HepG2 (cell line): ENCODE data around the gene NOX3. TPM values are rescaled to one million over a fixed set of nuclear protein-coding genes. Genes with fewer than 3 reads are reported as not detected.

Experiments
- ATAC-seq: fragments of 200-7000 bp; cut with Tn5 transposase; 3 replicates; pipeline ENCODE4 v1.9.1; 2020; ENCODE audit warnings: mild to moderate bottlenecking, moderate library complexity
- BruUV-seq: library from RNA; stranded (reverse); fragments of 400-500 nt; replicated peaks from 2 replicates; lab custom pipeline; 2021; lab: Mats Ljungman, UMichigan
- CTCF ChIA-PET: fragments of 300-600 bp; formaldehyde crosslinking; extraction: SDS; loops from one replicate; lab custom pipeline; 2021; ENCODE audit warnings: low total read pairs, inconsistent platforms, low intra/inter-chr PET ratio; lab: Yijun Ruan, JAX
- POLR2A ChIA-PET: fragments of 350-600 bp; sonication (Branson Sonifier 250); formaldehyde crosslinking; loops from one replicate; lab custom pipeline; 2020; ENCODE audit warnings: antibody characterized with exemption, inconsistent platforms; lab: Yijun Ruan, JAX
- DNase-seq: peaks from one replicate; pipeline ENCODE4 v3.0.0-alpha.2; 2015; ENCODE audit warnings: low spot score
- FAIRE-seq: peaks from 3 replicates; lab custom pipeline; 2011; peaks lifted over from hg19 to GRCh38; lab: Jason Lieb, UNC
- H2AFZ ChIP-seq: one replicate; pipeline ENCODE4 v1.6.1; 2011; ENCODE audit warnings: low read length, inconsistent platforms
- H3K27ac ChIP-seq: fragments of 300-600 bp; 3 replicates; pipeline ENCODE4 v1.8.0; 2011; ENCODE audit warnings: mixed run types, mild to moderate bottlenecking, mixed read lengths, low read length, inconsistent platforms; ENCODE audit not compliant: insufficient read depth; ENCODE audit errors: extremely low read length
- H3K27me3 ChIP-seq, 2 experiments: fragments of 200-600 bp in 1 of 2; 2 replicates in 1 of 2; 3 replicates in 1 of 2; pipeline versions ENCODE4 v1.6.0 to v1.8.0; 2011; ENCODE audit warnings: low read length in 2 of 2, mild to moderate bottlenecking in 2 of 2, moderate library complexity in 2 of 2, inconsistent platforms in 1 of 2; ENCODE audit not compliant: insufficient read depth in 2 of 2, control insufficient read depth in 1 of 2
- H3K36me3 ChIP-seq, 2 experiments: fragments of 200-600 bp in 1 of 2; replicated peaks in 1 of 2; 2 replicates in 1 of 2; 3 replicates in 1 of 2; pipeline versions ENCODE4 v1.5.1 to v1.8.0; 2011; ENCODE audit warnings: low read length in 2 of 2, inconsistent platforms in 1 of 2; ENCODE audit not compliant: insufficient read depth in 2 of 2, control insufficient read depth in 1 of 2
- H3K4me1 ChIP-seq: 2 replicates; pipeline ENCODE4 v1.5.1; 2012; ENCODE audit warnings: low read length, inconsistent platforms; ENCODE audit not compliant: insufficient read depth
- H3K4me2 ChIP-seq: 2 replicates; pipeline ENCODE4 v1.6.0; 2011; ENCODE audit warnings: low read depth, low read length, inconsistent platforms
- H3K4me3 ChIP-seq, 3 experiments: fragments of 200-600 bp in 1 of 3; sonication (generic), shearing (Covaris generic) in 1 of 3; replicated peaks in 1 of 3; 2 replicates each; pipeline ENCODE4 v1.5.1; 2011 to 2016; ENCODE audit warnings: low read length in 3 of 3, inconsistent platforms in 2 of 3, low read depth in 2 of 3, mild to moderate bottlenecking in 2 of 3, control low read depth in 1 of 3, mixed read lengths in 1 of 3; ENCODE audit not compliant: insufficient read depth in 1 of 3
- H3K79me2 ChIP-seq: one replicate; pipeline ENCODE4 v1.6.1; 2011; ENCODE audit warnings: low read length, inconsistent platforms; ENCODE audit not compliant: insufficient read depth
- H3K9ac ChIP-seq: 2 replicates; pipeline ENCODE4 v1.6.0; 2011; ENCODE audit warnings: mild to moderate bottlenecking, low read depth, low read length, inconsistent platforms; ENCODE audit not compliant: insufficient read depth
- H3K9me3 ChIP-seq: 2 replicates; pipeline ENCODE4 v1.5.1; 2012; ENCODE audit warnings: mild to moderate bottlenecking, low read length
- H4K20me1 ChIP-seq: 2 replicates; pipeline ENCODE4 v1.6.0; 2011; ENCODE audit warnings: inconsistent platforms, mild to moderate bottlenecking, low read length, moderate library complexity; ENCODE audit not compliant: insufficient read depth
- SIX4 ChIP-seq: sonication (generic); formaldehyde crosslinking; IDR thresholded peaks from 2 replicates; pipeline ENCODE4 v1.4.0; 2020; ENCODE audit warnings: missing genetic modification reagents
- ZMAT5 ChIP-seq: sonication (generic); formaldehyde crosslinking; IDR thresholded peaks from 2 replicates; pipeline ENCODE4 v1.5.0; 2020; ENCODE audit warnings: mild to moderate bottlenecking, low read depth, missing genetic modification reagents, borderline replicate concordance
- ZNF652 ChIP-seq: IDR thresholded peaks from 2 replicates; pipeline ENCODE4 v1.6.1; 2016; ENCODE audit warnings: low read depth, borderline replicate concordance
- WGBS: methylation state at CpG from one replicate; pipeline ENCODE4 v1.1.6; 2017; ENCODE audit warnings: low lambda C conversion rate; 5-methylcytosine and 5-hydroxymethylcytosine counted together
- in situ Hi-C: cut with HindIII; loops from 2 replicates; pipeline ENCODE4 v1.10.0; 2017; ENCODE audit warnings: low pct_unique_long_range_greater_than_20kb; ENCODE audit not compliant: extremely low pct_ligation_motif_present
- intact Hi-C: fragments of 100-400 bp; cut with micrococcal nuclease; formaldehyde crosslinking; loops from one replicate; pipeline ENCODE4 v1.10.0; 2022; ENCODE audit not compliant: unreplicated experiment
- polyA plus RNA-seq, 8 experiments: library from polyadenylated mRNA; depleted of rRNA in 3 of 8; stranded (reverse) in 7 of 8; unstranded in 1 of 8; fragments of >200 nt; fragmentation: Illumina TruSeq in 4 of 8; extraction: Trizol in 4 of 8; gene quantifications; 2 replicates each; pipeline versions ENCODE4 v1.2.1 to v1.2.3, GENCODE V29; 2011 to 2016; ENCODE audit warnings: low read depth in 4 of 8, missing spikeins in 1 of 8, mixed read lengths in 1 of 8; ENCODE audit not compliant: insufficient read depth in 1 of 8
- total RNA-seq, 5 experiments: library from RNA; depleted of rRNA; stranded (reverse); fragments of >200 nt; fragmentation: Illumina TruSeq; extraction: Trizol; gene quantifications; 2 replicates each; pipeline ENCODE4 v1.2.3, GENCODE V29; 2016; ENCODE audit warnings: low read depth in 1 of 5
- TF ChIP-seq, protein P1 (sequence below): sonication (generic); formaldehyde crosslinking; IDR thresholded peaks from 2 replicates; pipeline ENCODE4 v1.5.1; 2020; ENCODE audit warnings: mild to moderate bottlenecking, missing genetic modification reagents

The NOX3 gene
- total and polyA plus RNA-seq, 2 of the 13 experiments (the other 11 are each of a cell fraction or from before 2014, with no cell fraction given), result 0.09 to 0.18 TPM

DNA sequence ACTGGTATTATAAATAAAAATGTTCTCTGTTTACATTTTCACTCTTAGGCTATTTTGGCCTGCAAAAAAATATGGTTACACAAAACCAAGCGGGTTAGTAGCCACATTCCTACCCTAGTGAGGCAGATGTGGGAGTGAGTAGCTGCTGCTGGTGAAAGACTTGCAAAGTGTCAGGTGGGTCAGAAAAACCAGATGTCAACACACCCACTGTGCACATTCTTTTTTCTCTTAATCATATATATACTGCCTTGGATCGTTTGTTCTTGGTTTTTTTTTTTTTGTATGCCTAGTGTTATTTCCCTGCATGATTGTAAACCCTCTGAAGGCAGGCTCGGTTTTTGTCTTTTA is 73.3 kb downstream of the NOX3 start:
- Histone ChIP-seq H3K4me2 (no peak overlapping the region), H2AFZ (no peak overlapping the region), H3K27me3 (no peaks in the 10 kb centered on the region), H3K36me3 (no peaks in the 10 kb centered on the region), H3K4me3 (no peak overlapping the region), H3K9me3 (no peaks in the 10 kb centered on the region), H3K9ac (no peak overlapping the region), H4K20me1 (no peaks in the 10 kb centered on the region), H3K4me1 (peaks cover 12% of the 10 kb centered on the region), H3K27ac (no peak overlapping the region), H3K79me2 (no peaks in the 10 kb centered on the region)
- FAIRE-seq (no peak), DNase-seq (no peak), ATAC-seq (no peak)
- no peak for TF ChIP-seq ZMAT5 (CRISPR knock-in tag)
- TF ChIP-seq, protein P1, sequence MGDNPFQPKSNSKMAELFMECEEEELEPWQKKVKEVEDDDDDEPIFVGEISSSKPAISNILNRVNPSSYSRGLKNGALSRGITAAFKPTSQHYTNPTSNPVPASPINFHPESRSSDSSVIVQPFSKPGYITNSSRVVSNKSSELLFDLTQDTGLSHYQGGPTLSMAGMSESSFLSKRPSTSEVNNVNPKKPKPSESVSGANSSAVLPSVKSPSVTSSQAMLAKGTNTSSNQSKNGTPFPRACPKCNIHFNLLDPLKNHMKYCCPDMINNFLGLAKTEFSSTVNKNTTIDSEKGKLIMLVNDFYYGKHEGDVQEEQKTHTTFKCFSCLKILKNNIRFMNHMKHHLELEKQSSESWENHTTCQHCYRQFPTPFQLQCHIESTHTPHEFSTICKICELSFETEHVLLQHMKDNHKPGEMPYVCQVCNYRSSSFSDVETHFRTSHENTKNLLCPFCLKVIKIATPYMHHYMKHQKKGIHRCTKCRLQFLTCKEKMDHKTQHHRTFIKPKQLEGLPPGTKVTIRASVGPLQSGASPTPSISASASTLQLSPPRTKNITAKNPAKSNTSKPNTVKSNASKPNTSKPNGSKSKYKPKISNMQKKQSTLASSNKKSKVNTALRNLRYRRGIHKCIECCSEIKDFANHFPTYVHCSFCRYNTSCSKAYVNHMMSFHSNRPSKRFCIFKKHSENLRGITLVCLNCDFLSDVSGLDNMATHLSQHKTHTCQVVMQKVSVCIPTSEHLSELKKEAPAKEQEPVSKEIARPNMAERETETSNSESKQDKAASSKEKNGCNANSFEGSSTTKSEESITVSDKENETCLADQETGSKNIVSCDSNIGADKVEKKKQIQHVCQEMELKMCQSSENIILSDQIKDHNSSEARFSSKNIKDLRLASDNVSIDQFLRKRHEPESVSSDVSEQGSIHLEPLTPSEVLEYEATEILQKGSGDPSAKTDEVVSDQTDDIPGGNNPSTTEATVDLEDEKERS (CRISPR knock-in tag), result 0 out of 2 replicates have a peak, but pooled peaks have one; percentile 22
- no TSS peak for BruUV-seq
- intact Hi-C loops, result no loop called here
- 91% methylated on average over 3 of the region's 3 CpGs for WGBS
- POLR2A ChIA-PET, result no interaction called here
- CTCF ChIA-PET, result no interaction called here
- in situ Hi-C loops, result loop anchor here (5.0 kb wide), 1 partner anchor 35 kb away; no protein-coding TSS in a partner anchor

- H3K4me1 ChIP-seq, result peaks cover 12% of the 10 kb centered on the region
- H3K36me3 ChIP-seq, result no peaks in the 10 kb centered on the region
- H4K20me1 ChIP-seq, result no peaks in the 10 kb centered on the region
- in situ Hi-C loops, result loop anchor here (5.0 kb wide), 1 partner anchor 35 kb away; no protein-coding TSS in a partner anchor
- TF ChIP-seq ZNF652 (CRISPR knock-in tag), result peak; percentile 77
- TF ChIP-seq SIX4, result no peak
- no peaks in the 10 kb centered on the region for H3K9me3 ChIP-seq
- WGBS, result 89% methylated on average over 5 of the region's 5 CpGs
- H3K4me3 ChIP-seq, result no peak overlapping the region
- H3K79me2 ChIP-seq, result no peaks in the 10 kb centered on the region
- no peak for FAIRE-seq
- BruUV-seq, result no TSS peak
- no peak overlapping the region for H2AFZ ChIP-seq
- no peak for ATAC-seq
- intact Hi-C loops, result no loop called here
- no peak overlapping the region for H3K27ac ChIP-seq
- ChIA-PET CTCF (no interaction called here), POLR2A (no interaction called here)
- no peak for DNase-seq
- H3K27me3 ChIP-seq, result no peaks in the 10 kb centered on the region
- H3K9ac ChIP-seq, result no peak overlapping the region
- H3K4me2 ChIP-seq, result no peak overlapping the region
These were observed 73.8 kb downstream of the NOX3 start for GRCh38 chr6:155381673-155382337.
